SK-N-SH (cell line): Measurements from ENCODE around the gene AEBP1. TPM values are rescaled to one million over a fixed set of nuclear protein-coding genes. Genes with fewer than 3 reads are reported as not detected.
A peak's percentile ranks its signal among the peaks of the same experiment; 100 is the strongest.

Source experiments
- CTCF ChIA-PET: fragments of 300-600, 350-600 bp; formaldehyde crosslinking; extraction: SDS; loops from one replicate; lab custom pipeline; 2021; lab: Yijun Ruan, JAX
- POLR2A ChIA-PET: fragments of 350-600 bp; sonication (Branson Sonifier 250); formaldehyde crosslinking; extraction: SDS; loops from one replicate; lab custom pipeline; 2020; ENCODE audit warnings: antibody characterized with exemption, inconsistent platforms; lab: Yijun Ruan, JAX
- DNase-seq: peaks from one replicate; pipeline ENCODE4 v3.0.0; 2012
- H2AFZ ChIP-seq: fragments of 200-600 bp; sonication (generic); 2 replicates; pipeline ENCODE4 v1.8.1; 2016; ENCODE audit warnings: antibody characterized with exemption, mild to moderate bottlenecking, low read depth
- H3F3A ChIP-seq: fragments of 200-600 bp; sonication (generic); replicated peaks from 2 replicates; pipeline ENCODE3; 2016; ENCODE audit warnings: antibody characterized with exemption, mild to moderate bottlenecking; ENCODE audit not compliant: insufficient read depth
- H3K27ac ChIP-seq, 2 experiments: fragments of 200-500 bp in 1 of 2; fragments of 200-600 bp in 1 of 2; sonication (Bioruptor generic) in 1 of 2; sonication (generic), shearing (Covaris generic) in 1 of 2; 2 replicates each; pipeline versions ENCODE4 v1.5.1 to v1.6.1; 2014 to 2016; ENCODE audit warnings: low read depth in 2 of 2, inconsistent platforms in 1 of 2, low read length in 1 of 2, mild to moderate bottlenecking in 1 of 2, mixed read lengths in 1 of 2
- H3K27me3 ChIP-seq: fragments of 200-600 bp; sonication (generic), shearing (Covaris generic); 2 replicates; pipeline ENCODE4 v1.6.1; 2016; ENCODE audit warnings: mixed run types; ENCODE audit not compliant: insufficient read depth
- H3K36me3 ChIP-seq, 2 experiments: fragments of 200-500 bp in 1 of 2; fragments of 200-600 bp in 1 of 2; sonication (Bioruptor generic) in 1 of 2; sonication (generic) in 1 of 2; replicated peaks in 1 of 2; 2 replicates each; pipeline versions ENCODE3 to v1.5.1; 2014 to 2016; ENCODE audit warnings: low read length in 1 of 2, mild to moderate bottlenecking in 1 of 2; ENCODE audit not compliant: insufficient read depth in 2 of 2, control insufficient read depth in 1 of 2
- H3K4me1 ChIP-seq, 2 experiments: fragments of 200-500 bp in 1 of 2; fragments of 200-600 bp in 1 of 2; sonication (Bioruptor generic) in 1 of 2; sonication (generic), shearing (Covaris generic) in 1 of 2; 2 replicates each; pipeline versions ENCODE4 v1.5.1 to v1.6.1; 2014 to 2016; ENCODE audit warnings: low read depth in 1 of 2, low read length in 1 of 2, mixed run types in 1 of 2; ENCODE audit not compliant: insufficient read depth in 2 of 2, control insufficient read depth in 1 of 2
- H3K4me2 ChIP-seq: fragments of 200-600 bp; sonication (generic), shearing (Covaris generic); 2 replicates; pipeline ENCODE4 v1.6.1; 2017; ENCODE audit warnings: mixed run types
- H3K4me3 ChIP-seq, 2 experiments: fragments of 200-500 bp in 1 of 2; fragments of 200-600 bp in 1 of 2; sonication (Bioruptor generic) in 1 of 2; sonication (generic), shearing (Covaris generic) in 1 of 2; 2 replicates each; pipeline versions ENCODE4 v1.5.1 to v1.8.1; 2014 to 2016; ENCODE audit warnings: low read depth in 2 of 2, inconsistent platforms in 1 of 2, low read length in 1 of 2, mild to moderate bottlenecking in 1 of 2, mixed read lengths in 1 of 2, moderate library complexity in 1 of 2
- H3K79me2 ChIP-seq: fragments of 200-600 bp; sonication (generic); 2 replicates; pipeline ENCODE4 v1.8.1; 2017; ENCODE audit warnings: mild to moderate bottlenecking; ENCODE audit not compliant: insufficient read depth
- H3K9ac ChIP-seq: fragments of 200-600 bp; sonication (generic); 2 replicates; pipeline ENCODE4 v1.6.1; 2017; ENCODE audit warnings: mixed run types
- H3K9me2 ChIP-seq: fragments of 200-600 bp; sonication (generic); 2 replicates; pipeline ENCODE4 v1.6.1; 2017; ENCODE audit warnings: mixed run types
- H3K9me3 ChIP-seq: fragments of 200-600 bp; sonication (generic); 2 replicates; pipeline ENCODE4 v1.6.1; 2017; ENCODE audit warnings: mixed run types, mild to moderate bottlenecking, moderate library complexity
- H4K20me1 ChIP-seq: fragments of 200-600 bp; sonication (generic); 2 replicates; pipeline ENCODE4 v1.6.1; 2017; ENCODE audit warnings: mild to moderate bottlenecking, mixed run types; ENCODE audit not compliant: insufficient read depth
- FOXJ3 ChIP-seq: sonication (generic); formaldehyde crosslinking; IDR thresholded peaks from 2 replicates; pipeline ENCODE4 v1.5.1; 2020; ENCODE audit warnings: mild to moderate bottlenecking, missing genetic modification reagents
- GABPA ChIP-seq: IDR thresholded peaks from 2 replicates; pipeline ENCODE4 v1.4.0; 2012; ENCODE audit warnings: low read depth, mild to moderate bottlenecking
- GATA2 ChIP-seq: sonication (generic); formaldehyde crosslinking; IDR thresholded peaks from 2 replicates; pipeline ENCODE4 v1.5.0; 2020; ENCODE audit warnings: mild to moderate bottlenecking, missing genetic modification reagents
- NFIC ChIP-seq: IDR thresholded peaks from 2 replicates; pipeline ENCODE4 v1.4.0; 2012; ENCODE audit warnings: borderline replicate concordance
- NRF1 ChIP-seq: IDR thresholded peaks from 2 replicates; pipeline ENCODE4 v1.6.1; 2012; ENCODE audit warnings: low read depth, mild to moderate bottlenecking, low read length
- POLR2AphosphoS5 ChIP-seq: IDR thresholded peaks from 2 replicates; pipeline ENCODE4 v1.6.1; 2012; ENCODE audit warnings: low read depth, low read length
- RCOR1 ChIP-seq: fragments of 150-350 bp; IDR thresholded peaks from 2 replicates; pipeline ENCODE4 v1.6.1; 2017; ENCODE audit warnings: antibody characterized with exemption, low read length
- RFX5 ChIP-seq: IDR thresholded peaks from 2 replicates; pipeline ENCODE4 v1.6.1; 2012; ENCODE audit warnings: mild to moderate bottlenecking, improper control_type of control experiment, low read length
- SIN3A ChIP-seq: IDR thresholded peaks from 2 replicates; pipeline ENCODE4 v1.6.1; 2012; ENCODE audit warnings: low read depth, mild to moderate bottlenecking, low read length, moderate library complexity, borderline replicate concordance
- TEAD4 ChIP-seq: IDR thresholded peaks from 2 replicates; pipeline ENCODE4 v1.4.0; 2012; ENCODE audit warnings: mild to moderate bottlenecking, borderline replicate concordance; ENCODE audit not compliant: insufficient read depth
- USF2 ChIP-seq: fragments of 150-350 bp; IDR thresholded peaks from 2 replicates; pipeline ENCODE4 v1.6.1; 2017; ENCODE audit warnings: antibody characterized with exemption, low read length, low read depth, borderline replicate concordance
- YY1 ChIP-seq: IDR thresholded peaks from 2 replicates; pipeline ENCODE4 v1.4.0; 2012; ENCODE audit warnings: low read depth, mild to moderate bottlenecking
- WGBS: methylation state at CpG from one replicate; pipeline ENCODE4 v1.1.6; 2017; ENCODE audit warnings: low lambda C conversion rate; 5-methylcytosine and 5-hydroxymethylcytosine counted together
- polyA plus RNA-seq, 3 experiments: library from polyadenylated mRNA; depleted of rRNA; stranded (reverse); fragments of >200 nt; gene quantifications; 2 replicates each; pipeline ENCODE4 v1.2.3, GENCODE V29; 2012
- TF ChIP-seq, protein P1 (sequence below): IDR thresholded peaks from 2 replicates; pipeline ENCODE4 v1.4.0; 2012; ENCODE audit warnings: low read depth
- TF ChIP-seq, protein P2 (sequence below): IDR thresholded peaks from 2 replicates; pipeline ENCODE4 v1.4.0; 2012; ENCODE audit warnings: low read depth, borderline replicate concordance
- TF ChIP-seq, protein P3 (sequence below): IDR thresholded peaks from 2 replicates; pipeline ENCODE4 v1.4.0; 2012; ENCODE audit warnings: low read depth, borderline replicate concordance
- TF ChIP-seq, protein P4 (sequence below): fragments of 150-350 bp; IDR thresholded peaks from 2 replicates; pipeline ENCODE4 v1.6.1; 2016; ENCODE audit warnings: mild to moderate bottlenecking, low read depth, low read length

Gene AEBP1
- polyA plus RNA-seq, 1 of the 3 experiments (the other 2 are of a cell fraction), result 105 TPM

DNA sequence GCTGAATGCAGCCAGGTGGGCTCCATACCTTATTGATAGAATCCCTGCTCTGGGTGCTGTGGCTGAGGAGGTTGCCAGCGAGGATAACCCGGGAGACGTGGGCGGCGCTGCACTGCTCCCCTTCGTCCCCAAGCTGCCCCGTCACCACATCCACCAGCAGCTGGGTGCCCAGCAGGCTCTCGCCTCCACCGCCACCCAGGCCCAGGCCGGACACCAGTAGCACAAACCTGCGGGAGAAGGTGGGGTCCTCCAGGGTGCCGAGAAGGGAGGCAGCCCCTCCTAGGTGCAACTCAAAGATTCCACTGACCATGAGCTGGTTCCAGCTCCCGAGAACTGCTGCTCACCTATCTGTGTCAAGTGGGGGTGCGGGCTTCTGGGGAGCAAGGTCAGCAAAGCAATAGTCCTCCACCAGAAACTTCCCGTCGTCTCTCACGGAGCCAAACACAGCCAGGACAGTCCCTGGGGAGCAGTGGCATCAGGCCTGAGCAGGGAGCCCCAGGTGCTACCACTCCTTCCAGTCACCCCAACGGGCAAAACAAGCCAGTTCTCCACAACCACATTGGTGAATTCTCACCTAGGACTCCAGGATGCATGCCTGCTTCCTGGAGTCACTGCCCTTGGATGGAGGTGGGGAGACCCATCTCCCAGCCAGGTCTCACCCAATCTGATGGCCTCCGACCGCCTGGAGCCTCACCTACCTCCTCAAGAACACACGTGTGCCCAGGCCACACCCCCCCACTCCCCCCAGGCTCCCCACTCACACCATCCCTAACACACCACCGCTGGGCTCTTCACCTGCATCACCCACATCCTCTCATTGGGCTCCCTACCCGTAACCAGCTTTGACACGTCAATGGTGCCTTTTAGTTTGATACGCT is 12.9 kb downstream of the AEBP1 start:
- Histone ChIP-seq H3K4me3 (no peak overlapping the region), H3K79me2 (peaks cover 31% of the 10 kb centered on the region), H3K27ac (no peak overlapping the region), H3K4me2 (no peak overlapping the region), H3K27me3 (no peaks in the 10 kb centered on the region), H2AFZ (no peak overlapping the region), H3F3A (peaks cover 25% of the 10 kb centered on the region), H3K36me3 (peaks cover 31 to 77% of the 10 kb centered on the region in 2 experiments), H3K9me3 (no peaks in the 10 kb centered on the region), H4K20me1 (peaks cover 12% of the 10 kb centered on the region; the same call in 1 of the 2 replicates), H3K4me1 (peaks cover 0 to 8% of the 10 kb centered on the region in 2 experiments; a peak in 1 of 4 replicates), H3K9me2 (no peaks in the 10 kb centered on the region), H3K9ac (no peak overlapping the region)
- 94% methylated on average over 19 of the region's 25 CpGs for WGBS
- TF ChIP-seq YY1 (no peak), GATA2 (CRISPR knock-in tag) (no peak), USF2 (no peak), RFX5 (no peak), FOXJ3 (CRISPR knock-in tag) (no peak), NFIC (no peak), RCOR1 (no peak)
- TF ChIP-seq, protein P1, sequence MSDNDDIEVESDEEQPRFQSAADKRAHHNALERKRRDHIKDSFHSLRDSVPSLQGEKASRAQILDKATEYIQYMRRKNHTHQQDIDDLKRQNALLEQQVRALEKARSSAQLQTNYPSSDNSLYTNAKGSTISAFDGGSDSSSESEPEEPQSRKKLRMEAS, result no peak
- DNase-seq, result peak; percentile 34
- POLR2A ChIA-PET, result interaction anchor here (1.5 kb wide), 1 partner anchor 12 kb away, joined by 5 read pairs; no protein-coding TSS in a partner anchor
- CTCF ChIA-PET, result interaction anchor here (1.2 to 1.7 kb wide), 3 partner anchors 8 to 84 kb away, joined by 3 to 5 read pairs (median 4); partner anchors contain the start of gene YKT6

DNA sequence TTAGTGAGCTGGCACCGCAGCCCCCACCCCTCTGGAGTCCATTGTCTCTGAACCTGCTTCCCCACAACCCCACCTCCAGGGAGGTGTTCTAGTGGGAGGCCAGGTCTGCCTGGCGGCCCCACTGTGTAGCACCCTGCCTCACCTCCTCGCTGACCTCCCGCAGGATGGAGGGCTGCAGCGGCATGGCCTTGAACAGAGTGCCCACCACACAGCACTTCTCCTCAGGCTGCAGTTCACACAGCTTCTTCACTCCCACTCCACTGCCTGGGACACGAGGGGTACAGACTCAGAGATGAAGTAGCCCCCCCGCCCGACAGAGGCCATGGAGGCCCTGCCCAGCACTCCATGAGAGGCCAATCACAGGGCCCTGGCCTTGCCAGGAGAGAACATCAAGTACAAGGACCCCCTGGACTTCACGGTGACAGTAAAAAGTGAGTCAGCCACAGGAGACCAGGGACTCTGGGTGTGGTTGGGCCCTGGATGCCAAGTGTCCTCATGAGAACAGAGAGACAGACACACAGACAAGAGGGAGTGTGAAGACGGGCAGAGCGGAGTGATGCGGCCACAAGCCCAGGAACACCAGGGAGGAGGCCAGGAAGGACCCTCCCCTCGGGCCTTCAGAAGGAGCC is 13.8 kb downstream of the AEBP1 start:
- Histone ChIP-seq H3K36me3 (peaks cover 26 to 68% of the 10 kb centered on the region in 2 experiments), H2AFZ (no peak overlapping the region), H3F3A (peaks cover 19% of the 10 kb centered on the region), H3K27ac (no peak overlapping the region), H4K20me1 (peaks cover 9% of the 10 kb centered on the region; the same call in 1 of the 2 replicates), H3K27me3 (no peaks in the 10 kb centered on the region), H3K4me1 (peaks cover 7 to 17% of the 10 kb centered on the region in 2 experiments; a peak in 3 of 4 replicates), H3K4me2 (no peak overlapping the region), H3K9me3 (no peaks in the 10 kb centered on the region), H3K9me2 (no peaks in the 10 kb centered on the region), H3K4me3 (no peak overlapping the region), H3K9ac (no peak overlapping the region), H3K79me2 (peaks cover 40% of the 10 kb centered on the region)
- no peak for DNase-seq
- ChIA-PET POLR2A (no interaction called here), CTCF (no interaction called here)
- TF ChIP-seq NFIC (no peak), POLR2AphosphoS5 (no peak), RCOR1 (no peak), SIN3A (no peak), GABPA (no peak), NRF1 (no peak), TEAD4 (no peak)
- TF ChIP-seq, protein P2, sequence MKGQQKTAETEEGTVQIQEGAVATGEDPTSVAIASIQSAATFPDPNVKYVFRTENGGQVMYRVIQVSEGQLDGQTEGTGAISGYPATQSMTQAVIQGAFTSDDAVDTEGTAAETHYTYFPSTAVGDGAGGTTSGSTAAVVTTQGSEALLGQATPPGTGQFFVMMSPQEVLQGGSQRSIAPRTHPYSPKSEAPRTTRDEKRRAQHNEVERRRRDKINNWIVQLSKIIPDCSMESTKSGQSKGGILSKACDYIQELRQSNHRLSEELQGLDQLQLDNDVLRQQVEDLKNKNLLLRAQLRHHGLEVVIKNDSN, result no peak
- TF ChIP-seq, protein P3, sequence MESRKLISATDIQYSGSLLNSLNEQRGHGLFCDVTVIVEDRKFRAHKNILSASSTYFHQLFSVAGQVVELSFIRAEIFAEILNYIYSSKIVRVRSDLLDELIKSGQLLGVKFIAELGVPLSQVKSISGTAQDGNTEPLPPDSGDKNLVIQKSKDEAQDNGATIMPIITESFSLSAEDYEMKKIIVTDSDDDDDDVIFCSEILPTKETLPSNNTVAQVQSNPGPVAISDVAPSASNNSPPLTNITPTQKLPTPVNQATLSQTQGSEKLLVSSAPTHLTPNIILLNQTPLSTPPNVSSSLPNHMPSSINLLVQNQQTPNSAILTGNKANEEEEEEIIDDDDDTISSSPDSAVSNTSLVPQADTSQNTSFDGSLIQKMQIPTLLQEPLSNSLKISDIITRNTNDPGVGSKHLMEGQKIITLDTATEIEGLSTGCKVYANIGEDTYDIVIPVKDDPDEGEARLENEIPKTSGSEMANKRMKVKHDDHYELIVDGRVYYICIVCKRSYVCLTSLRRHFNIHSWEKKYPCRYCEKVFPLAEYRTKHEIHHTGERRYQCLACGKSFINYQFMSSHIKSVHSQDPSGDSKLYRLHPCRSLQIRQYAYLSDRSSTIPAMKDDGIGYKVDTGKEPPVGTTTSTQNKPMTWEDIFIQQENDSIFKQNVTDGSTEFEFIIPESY, result no peak
- TF ChIP-seq, protein P4, sequence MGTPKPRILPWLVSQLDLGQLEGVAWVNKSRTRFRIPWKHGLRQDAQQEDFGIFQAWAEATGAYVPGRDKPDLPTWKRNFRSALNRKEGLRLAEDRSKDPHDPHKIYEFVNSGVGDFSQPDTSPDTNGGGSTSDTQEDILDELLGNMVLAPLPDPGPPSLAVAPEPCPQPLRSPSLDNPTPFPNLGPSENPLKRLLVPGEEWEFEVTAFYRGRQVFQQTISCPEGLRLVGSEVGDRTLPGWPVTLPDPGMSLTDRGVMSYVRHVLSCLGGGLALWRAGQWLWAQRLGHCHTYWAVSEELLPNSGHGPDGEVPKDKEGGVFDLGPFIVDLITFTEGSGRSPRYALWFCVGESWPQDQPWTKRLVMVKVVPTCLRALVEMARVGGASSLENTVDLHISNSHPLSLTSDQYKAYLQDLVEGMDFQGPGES, result no peak
- TF ChIP-seq, protein P1, result no peak
- WGBS, result 90% methylated on average over 13 of the region's 13 CpGs
